ENCODE measurements around the gene NRF1. TPM values are rescaled to one million over a fixed set of nuclear protein-coding genes. Genes with fewer than 3 reads are reported as not detected.

Gene NRF1
- total and polyA plus RNA-seq, 2 of the 13 experiments (the other 11 are each of a cell fraction or from before 2014, with no cell fraction given), result 9.3 to 10.1 TPM

DNA sequence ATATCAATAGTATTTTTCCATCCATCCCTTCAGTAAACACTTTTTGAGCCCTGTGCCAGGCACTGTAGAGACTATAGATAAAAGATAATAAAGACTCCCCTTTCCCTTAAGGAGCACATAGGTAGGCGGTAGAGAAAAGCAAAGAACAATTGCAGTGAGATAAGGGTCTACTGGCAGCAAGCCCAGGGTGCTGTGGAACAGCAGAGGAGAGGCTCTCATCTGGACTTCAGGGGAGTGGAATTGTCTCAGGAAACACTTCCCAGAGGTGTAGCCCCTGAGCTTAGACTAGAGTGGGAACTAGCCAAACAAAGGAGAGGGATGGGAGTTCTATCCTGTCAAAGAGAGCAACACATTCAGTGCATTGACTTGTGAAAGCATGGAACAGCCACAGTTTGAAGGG, 102.0 kb downstream of the NRF1 start (continued):
- TF ChIP-seq, protein P1, sequence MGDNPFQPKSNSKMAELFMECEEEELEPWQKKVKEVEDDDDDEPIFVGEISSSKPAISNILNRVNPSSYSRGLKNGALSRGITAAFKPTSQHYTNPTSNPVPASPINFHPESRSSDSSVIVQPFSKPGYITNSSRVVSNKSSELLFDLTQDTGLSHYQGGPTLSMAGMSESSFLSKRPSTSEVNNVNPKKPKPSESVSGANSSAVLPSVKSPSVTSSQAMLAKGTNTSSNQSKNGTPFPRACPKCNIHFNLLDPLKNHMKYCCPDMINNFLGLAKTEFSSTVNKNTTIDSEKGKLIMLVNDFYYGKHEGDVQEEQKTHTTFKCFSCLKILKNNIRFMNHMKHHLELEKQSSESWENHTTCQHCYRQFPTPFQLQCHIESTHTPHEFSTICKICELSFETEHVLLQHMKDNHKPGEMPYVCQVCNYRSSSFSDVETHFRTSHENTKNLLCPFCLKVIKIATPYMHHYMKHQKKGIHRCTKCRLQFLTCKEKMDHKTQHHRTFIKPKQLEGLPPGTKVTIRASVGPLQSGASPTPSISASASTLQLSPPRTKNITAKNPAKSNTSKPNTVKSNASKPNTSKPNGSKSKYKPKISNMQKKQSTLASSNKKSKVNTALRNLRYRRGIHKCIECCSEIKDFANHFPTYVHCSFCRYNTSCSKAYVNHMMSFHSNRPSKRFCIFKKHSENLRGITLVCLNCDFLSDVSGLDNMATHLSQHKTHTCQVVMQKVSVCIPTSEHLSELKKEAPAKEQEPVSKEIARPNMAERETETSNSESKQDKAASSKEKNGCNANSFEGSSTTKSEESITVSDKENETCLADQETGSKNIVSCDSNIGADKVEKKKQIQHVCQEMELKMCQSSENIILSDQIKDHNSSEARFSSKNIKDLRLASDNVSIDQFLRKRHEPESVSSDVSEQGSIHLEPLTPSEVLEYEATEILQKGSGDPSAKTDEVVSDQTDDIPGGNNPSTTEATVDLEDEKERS (CRISPR knock-in tag; IDR thresholded peaks at IDR 0.05), result no peak

DNA sequence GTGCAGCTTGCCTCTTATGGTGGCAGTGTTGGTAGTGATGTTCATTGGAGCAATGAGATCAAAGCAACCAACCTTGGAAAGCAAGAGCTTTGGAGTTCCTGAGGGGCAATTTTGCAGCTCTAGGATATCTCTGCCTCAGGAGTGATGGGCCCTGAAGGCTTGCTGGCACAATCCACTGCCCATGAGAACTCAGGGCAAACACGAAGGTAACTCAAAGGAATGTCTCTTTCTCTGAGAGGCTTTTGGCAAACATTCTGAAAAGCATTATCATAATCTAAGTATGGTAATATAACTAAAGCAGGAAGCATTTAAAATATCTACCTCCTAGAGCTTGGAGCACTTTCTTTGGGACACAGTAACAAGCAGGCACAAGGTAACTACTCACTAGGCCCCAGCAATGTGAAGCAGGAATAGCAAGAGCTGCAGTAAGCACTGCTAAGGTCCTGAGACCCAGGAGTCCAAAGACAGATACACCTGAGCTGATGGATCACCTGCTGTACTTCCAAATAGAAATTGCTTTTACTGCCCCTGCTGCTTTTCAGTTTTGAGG, 103.1 kb downstream of the NRF1 start:
- ATAC-seq (no peak), FAIRE-seq (no peak)
- BruUV-seq (replicated peaks), result no TSS peak

More for the DNA sequence above, 103.1 kb downstream of the NRF1 start:
- Histone ChIP-seq H3K9me3 (ENCODE audit: low read length) (no peaks in the 10 kb centered on the region), H4K20me1 (ENCODE audit: insufficient read depth, low read length) (no peaks in the 10 kb centered on the region), H3K4me1 (ENCODE audit: insufficient read depth, low read length) (peaks cover 5% of the 10 kb centered on the region), H3K79me2 (ENCODE audit: insufficient read depth, low read length) (no peaks in the 10 kb centered on the region), H3K4me2 (ENCODE audit: low read depth, low read length) (no peak overlapping the region), H3K9ac (ENCODE audit: insufficient read depth, low read depth, low read length) (no peak overlapping the region), H3K27me3 (ENCODE audit: control insufficient read depth in 1 of 2, insufficient read depth in 2 of 2, low read length in 2 of 2) (no peaks in the 10 kb centered on the region), H3K27ac (ENCODE audit: extremely low read length, insufficient read depth, low read length) (no peak overlapping the region), H3K36me3 (replicated peaks in 1 of 2; ENCODE audit: control insufficient read depth in 1 of 2, insufficient read depth in 2 of 2, low read length in 2 of 2) (peaks cover 20 to 64% of the 10 kb centered on the region in 2 experiments), H2AFZ (ENCODE audit: low read length) (no peak overlapping the region), H3K4me3 (replicated peaks in 1 of 3; ENCODE audit: insufficient read depth in 1 of 3, low read depth in 2 of 3, low read length in 3 of 3) (no peak overlapping the region)
- no peak for DNase-seq (ENCODE audit: low spot score)
- CTCF ChIA-PET (ENCODE audit: low intra/inter-chr PET ratio, low total read pairs), result no interaction called here
- POLR2A ChIA-PET, result no interaction called here
- intact Hi-C loops (cut with micrococcal nuclease; ENCODE audit: unreplicated experiment), result no loop called here
- 100% methylated on average over 1 of the region's 1 CpG for WGBS (ENCODE audit: low lambda C conversion rate)
- in situ Hi-C loops (cut with HindIII; ENCODE audit: extremely low pct_ligation_motif_present, low pct_unique_long_range_greater_than_20kb), result no loop called here
- TF ChIP-seq TCF7 (IDR thresholded peaks at IDR 0.05; ENCODE audit: low read depth), result no peak
- TF ChIP-seq MYNN (CRISPR knock-in tag; IDR thresholded peaks at IDR 0.05; ENCODE audit: low read depth), result no peak
- TF ChIP-seq GATA4 (IDR thresholded peaks at IDR 0.05; ENCODE audit: borderline replicate concordance, low read depth), result no peak
- no peak for TF ChIP-seq ZFP1 (CRISPR knock-in tag; IDR thresholded peaks at IDR 0.05)
- no peak for TF ChIP-seq ZNF484 (CRISPR knock-in tag; IDR thresholded peaks at IDR 0.05; ENCODE audit: borderline replicate concordance, low read depth)
- TF ChIP-seq, protein P2, sequence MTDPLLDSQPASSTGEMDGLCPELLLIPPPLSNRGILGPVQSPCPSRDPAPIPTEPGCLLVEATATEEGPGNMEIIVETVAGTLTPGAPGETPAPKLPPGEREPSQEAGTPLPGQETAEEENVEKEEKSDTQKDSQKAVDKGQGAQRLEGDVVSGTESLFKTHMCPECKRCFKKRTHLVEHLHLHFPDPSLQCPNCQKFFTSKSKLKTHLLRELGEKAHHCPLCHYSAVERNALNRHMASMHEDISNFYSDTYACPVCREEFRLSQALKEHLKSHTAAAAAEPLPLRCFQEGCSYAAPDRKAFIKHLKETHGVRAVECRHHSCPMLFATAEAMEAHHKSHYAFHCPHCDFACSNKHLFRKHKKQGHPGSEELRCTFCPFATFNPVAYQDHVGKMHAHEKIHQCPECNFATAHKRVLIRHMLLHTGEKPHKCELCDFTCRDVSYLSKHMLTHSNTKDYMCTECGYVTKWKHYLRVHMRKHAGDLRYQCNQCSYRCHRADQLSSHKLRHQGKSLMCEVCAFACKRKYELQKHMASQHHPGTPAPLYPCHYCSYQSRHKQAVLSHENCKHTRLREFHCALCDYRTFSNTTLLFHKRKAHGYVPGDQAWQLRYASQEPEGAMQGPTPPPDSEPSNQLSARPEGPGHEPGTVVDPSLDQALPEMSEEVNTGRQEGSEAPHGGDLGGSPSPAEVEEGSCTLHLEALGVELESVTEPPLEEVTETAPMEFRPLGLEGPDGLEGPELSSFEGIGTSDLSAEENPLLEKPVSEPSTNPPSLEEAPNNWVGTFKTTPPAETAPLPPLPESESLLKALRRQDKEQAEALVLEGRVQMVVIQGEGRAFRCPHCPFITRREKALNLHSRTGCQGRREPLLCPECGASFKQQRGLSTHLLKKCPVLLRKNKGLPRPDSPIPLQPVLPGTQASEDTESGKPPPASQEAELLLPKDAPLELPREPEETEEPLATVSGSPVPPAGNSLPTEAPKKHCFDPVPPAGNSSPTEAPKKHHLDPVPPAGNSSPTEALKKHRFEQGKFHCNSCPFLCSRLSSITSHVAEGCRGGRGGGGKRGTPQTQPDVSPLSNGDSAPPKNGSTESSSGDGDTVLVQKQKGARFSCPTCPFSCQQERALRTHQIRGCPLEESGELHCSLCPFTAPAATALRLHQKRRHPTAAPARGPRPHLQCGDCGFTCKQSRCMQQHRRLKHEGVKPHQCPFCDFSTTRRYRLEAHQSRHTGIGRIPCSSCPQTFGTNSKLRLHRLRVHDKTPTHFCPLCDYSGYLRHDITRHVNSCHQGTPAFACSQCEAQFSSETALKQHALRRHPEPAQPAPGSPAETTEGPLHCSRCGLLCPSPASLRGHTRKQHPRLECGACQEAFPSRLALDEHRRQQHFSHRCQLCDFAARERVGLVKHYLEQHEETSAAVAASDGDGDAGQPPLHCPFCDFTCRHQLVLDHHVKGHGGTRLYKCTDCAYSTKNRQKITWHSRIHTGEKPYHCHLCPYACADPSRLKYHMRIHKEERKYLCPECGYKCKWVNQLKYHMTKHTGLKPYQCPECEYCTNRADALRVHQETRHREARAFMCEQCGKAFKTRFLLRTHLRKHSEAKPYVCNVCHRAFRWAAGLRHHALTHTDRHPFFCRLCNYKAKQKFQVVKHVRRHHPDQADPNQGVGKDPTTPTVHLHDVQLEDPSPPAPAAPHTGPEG (CRISPR knock-in tag; IDR thresholded peaks at IDR 0.05), result no peak
- TF ChIP-seq EZH2 (conservative IDR thresholded peaks at IDR 0.05; ENCODE audit: low read depth, low read length), result no peak
- TF ChIP-seq NPAS2 (CRISPR knock-in tag; IDR thresholded peaks at IDR 0.05; ENCODE audit: borderline replicate concordance), result no peak
- no peak for TF ChIP-seq FOXK2 (IDR thresholded peaks at IDR 0.05)
- no peak for TF ChIP-seq MBNL3 (CRISPR knock-in tag; conservative IDR thresholded peaks at IDR 0.05)
- TF ChIP-seq, protein P3, sequence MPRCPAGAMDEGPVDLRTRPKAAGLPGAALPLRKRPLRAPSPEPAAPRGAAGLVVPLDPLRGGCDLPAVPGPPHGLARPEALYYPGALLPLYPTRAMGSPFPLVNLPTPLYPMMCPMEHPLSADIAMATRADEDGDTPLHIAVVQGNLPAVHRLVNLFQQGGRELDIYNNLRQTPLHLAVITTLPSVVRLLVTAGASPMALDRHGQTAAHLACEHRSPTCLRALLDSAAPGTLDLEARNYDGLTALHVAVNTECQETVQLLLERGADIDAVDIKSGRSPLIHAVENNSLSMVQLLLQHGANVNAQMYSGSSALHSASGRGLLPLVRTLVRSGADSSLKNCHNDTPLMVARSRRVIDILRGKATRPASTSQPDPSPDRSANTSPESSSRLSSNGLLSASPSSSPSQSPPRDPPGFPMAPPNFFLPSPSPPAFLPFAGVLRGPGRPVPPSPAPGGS (CRISPR knock-in tag; IDR thresholded peaks at IDR 0.05), result no peak
- TF ChIP-seq SP5 (CRISPR knock-in tag; IDR thresholded peaks at IDR 0.05; ENCODE audit: borderline replicate concordance, low read depth), result no peak
- no peak for TF ChIP-seq WIZ (CRISPR knock-in tag; IDR thresholded peaks at IDR 0.05)
